ENCODE measurements around the gene NAV1.

NAV1 gene

DNA sequence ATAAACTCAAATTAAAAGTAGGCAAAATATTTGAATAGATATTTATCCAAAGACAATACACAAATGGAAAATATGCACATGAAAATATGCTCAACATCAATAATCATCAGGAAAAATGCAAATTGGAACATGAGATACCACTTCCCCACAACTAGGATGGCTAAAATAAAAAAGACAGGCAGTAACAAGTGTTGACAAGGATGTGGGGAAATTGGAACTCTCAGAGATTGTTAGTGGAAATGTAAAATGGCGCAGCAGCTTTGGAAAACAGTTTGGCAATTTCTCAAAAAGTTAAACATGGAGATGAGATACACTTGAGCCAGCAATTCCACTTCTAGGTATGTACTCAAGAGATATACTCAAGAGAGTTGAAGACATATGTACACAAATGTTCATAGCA, 48.8 kb downstream of the NAV1 start:
- TF ChIP-seq GATA2 (IDR thresholded peaks at IDR 0.05; ENCODE audit: low read depth, low read length) (no peak), GATA3 (IDR thresholded peaks at IDR 0.05; ENCODE audit: low read depth, low read length) (no peak)
